GM21390 (cell line): Measurements from ENCODE around the gene ATG4D.
A peak's percentile ranks its signal among the peaks of the same experiment; 100 is the strongest.
"Not testable (repeated sequence)": the region's sequence is repeated elsewhere in the genome, so short reads cannot be mapped to it uniquely, and the experiment has no call there.

Experiments
- ATAC-seq: cut with Tn5 transposase; IDR thresholded peaks from one replicate; pipeline ENCODE4 v1.9.1; 2021; ENCODE audit not compliant: unreplicated experiment

The ATG4D gene

DNA sequence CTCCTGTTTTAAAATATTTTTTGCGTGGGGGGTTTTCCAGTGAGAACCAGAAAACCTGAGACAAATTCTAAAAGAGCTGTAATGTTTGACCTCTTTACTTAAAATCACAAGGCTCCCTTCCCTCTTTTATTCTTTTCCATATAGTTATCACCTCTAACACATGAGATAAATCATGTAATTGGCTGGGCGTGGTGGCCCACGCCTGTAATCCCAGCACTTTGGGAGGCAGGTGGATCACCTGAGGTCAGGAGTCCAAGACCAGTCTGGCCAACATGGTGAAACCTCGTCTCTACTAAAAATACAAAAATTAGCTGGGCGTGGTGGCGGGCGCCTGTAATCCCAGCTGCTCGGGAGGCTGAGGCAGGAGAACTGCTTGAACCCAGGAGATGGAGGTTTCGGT lies 7.3 kb downstream of the ATG4D start:
- ATAC-seq, result not testable (repeated sequence)

DNA sequence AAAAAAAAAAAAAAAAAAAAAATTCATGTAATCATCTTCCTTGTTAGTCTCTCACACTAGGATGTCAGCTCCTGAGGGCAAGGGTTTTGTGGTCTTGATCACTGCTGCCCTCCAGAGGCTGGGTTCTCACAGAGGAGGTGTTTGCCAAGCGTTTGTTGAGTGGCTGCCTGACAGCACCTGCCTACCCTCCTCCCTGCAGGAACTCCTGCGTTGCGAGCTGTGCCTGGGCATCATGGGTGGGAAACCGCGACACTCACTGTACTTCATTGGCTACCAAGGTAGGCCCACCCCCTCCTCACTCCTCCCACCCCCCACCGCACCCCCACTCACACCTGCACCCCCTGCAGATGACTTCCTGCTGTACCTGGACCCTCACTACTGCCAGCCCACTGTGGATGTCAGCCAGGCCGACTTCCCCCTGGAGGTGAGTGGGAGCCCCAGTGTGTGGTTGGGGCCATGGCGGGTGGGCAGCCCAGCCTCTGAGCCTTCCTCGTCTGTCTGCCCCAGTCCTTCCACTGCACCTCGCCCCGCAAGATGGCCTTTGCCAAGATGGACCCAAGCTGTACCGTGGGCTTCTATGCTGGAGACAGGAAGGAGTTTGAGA lies 8.1 kb downstream of the ATG4D start:
- ATAC-seq, result no peak

GRCh38 chr19:10552510-10553053 lies 8.9 kb downstream of the ATG4D start:
- ATAC-seq, result no peak

DNA sequence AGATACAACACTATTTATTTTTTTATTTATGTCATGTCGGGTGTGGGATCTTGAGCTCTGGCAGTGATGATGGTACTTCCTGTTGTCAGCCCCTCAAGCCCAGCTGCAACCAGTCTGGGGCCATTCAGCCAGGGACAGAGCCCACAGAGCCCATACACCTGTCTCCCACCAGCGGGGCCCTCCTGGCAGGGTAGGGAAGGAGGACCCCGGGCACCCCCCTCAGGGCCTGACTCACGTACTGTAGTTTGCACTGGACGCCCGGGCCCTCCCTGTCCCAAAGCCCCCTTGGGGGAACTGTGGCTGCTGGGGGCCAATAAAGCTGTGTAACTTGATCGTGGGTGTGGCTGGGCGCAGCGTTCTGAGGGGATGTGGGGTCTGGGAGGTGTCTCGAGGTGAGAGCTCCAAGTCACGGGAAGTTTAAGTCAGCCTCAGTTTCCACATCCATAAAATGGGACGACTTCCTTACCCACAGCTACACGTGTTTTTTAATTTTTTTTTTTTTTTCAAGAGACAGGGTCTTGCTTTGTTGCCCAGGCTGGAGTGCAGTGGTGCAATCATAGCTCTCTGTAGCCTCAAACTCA lies 9.5 kb downstream of the ATG4D start:
- ATAC-seq, result no peak

- no peak for ATAC-seq
These were observed 10.3 kb downstream of the ATG4D start for GRCh38 chr19:10553943-10554381.

GRCh38 chr19:10554760-10555609 lies 11.3 kb downstream of the ATG4D start:
- ATAC-seq, result no peak

GRCh38 chr19:10555610-10555973 lies 11.9 kb downstream of the ATG4D start:
- no peak for ATAC-seq

GRCh38 chr19:10557603-10558197 lies 14.0 kb downstream of the ATG4D start:
- ATAC-seq, result no peak

- ATAC-seq, result no peak
These were observed 16.4 kb downstream of the ATG4D start for GRCh38 chr19:10560154-10560553.

DNA sequence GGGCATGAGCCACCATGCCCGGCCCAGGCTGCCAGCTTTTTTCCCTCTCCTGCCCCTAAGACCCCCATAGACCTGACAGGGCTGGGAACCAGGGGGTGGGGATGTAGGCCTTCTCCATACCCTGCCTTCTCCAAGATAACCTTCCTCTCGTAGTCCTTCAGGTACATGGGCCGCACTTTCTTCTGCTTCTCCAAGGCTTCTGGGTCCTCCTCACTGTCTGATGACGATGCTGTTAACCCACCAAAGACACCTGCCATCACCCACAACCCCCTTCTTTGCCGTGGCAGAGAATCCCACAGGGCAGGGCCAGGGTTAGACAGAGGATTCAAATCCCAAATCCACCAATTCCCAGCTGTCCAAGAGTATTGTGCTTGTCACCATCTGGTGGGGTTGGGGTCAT lies 18.9 kb downstream of the ATG4D start:
- no peak for ATAC-seq

GRCh38 chr19:10565028-10565566 lies 21.4 kb downstream of the ATG4D start:
- no peak for ATAC-seq

DNA sequence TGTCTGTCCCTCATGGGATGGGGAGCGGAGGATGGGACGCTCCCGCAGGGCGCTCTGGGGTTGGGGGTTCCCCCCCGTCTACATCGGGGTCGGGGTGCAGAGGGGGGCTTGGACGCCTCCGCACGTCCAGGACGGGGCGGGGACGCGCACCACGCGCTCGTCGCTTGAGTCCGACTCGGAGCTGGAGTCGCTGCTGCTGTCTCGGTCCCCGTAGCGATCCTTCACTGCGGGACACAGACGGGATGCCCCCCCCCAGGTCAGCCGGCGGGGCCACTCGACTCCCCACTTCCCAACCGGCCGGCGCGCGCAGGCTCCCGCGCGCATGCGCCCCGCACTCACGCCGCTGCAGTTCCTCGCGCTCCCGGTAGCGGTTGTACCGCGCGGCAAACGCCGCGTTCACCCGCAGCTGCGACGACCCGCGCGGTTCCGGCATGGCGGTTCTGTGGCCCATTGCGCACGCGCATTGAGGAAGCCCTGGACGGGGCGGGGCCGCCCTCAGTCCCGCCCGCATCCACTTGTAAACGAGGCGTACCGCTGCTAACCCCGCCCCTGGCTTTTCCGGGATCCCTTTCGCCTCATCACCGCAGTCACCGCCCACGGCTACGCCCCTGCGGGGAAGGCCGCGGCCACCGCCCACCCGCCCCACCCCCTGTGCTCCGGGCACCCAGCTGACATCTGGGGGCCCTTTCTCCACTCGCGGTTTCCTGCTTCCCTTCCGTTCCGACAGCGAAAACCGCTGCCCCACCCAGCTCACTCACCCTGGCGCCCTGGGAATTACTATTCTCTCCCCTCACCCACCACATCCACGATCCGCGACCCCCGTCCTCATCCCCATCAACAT lies 22.1 kb downstream of the ATG4D start, which contains the start of gene KRI1:
Gene KRI1, minus strand, starts transcription at position 444 of the 841 bp plus-strand sequence. Its CDS starts 11 bp downstream, at position 433.
- peak; percentile 40 for ATAC-seq

GRCh38 chr19:10566408-10566657 lies 22.6 kb downstream of the ATG4D start:
- no peak for ATAC-seq

- no peak for ATAC-seq
These were observed 23.1 kb downstream of the ATG4D start for GRCh38 chr19:10566658-10567410.

- no peak for ATAC-seq
These were observed 24.0 kb downstream of the ATG4D start for GRCh38 chr19:10567656-10568055.

DNA sequence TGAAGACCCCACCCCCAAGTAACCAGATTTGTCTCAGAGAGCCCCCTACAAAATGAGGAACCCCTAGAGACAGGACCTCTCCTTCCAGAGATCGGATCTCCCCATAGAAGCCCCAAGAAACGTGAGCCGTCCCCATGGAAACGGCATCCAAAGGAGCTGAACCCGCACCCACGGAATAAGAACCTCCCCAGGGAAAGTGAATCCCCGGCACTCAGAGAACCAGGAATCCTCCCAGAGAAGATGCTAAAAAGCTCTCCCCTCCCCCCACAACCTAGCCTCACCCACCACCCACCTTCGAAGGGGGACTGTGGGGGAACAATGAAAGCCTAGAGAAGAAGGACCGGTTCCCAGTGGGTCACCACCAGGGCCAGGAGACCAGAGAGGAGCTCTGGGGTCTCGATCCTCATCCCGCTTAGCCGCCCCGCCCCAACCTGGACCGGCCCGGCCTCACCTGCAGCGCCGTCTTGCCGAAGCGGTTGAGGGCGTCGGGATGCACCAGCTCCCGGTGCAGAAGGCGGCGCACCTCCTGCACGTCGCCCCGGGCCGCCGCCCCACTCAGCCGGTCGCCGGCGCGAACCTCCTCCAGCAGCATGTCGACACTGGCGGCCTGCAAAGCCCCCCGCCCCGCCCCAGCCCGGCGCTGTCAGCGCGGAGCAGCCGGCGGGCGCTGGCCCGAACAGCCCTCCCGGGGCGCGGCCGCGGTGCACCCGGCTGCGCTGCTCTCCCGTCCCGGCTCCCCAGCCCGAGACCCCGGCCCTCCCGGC lies 24.5 kb downstream of the ATG4D start:
- no peak for ATAC-seq

DNA sequence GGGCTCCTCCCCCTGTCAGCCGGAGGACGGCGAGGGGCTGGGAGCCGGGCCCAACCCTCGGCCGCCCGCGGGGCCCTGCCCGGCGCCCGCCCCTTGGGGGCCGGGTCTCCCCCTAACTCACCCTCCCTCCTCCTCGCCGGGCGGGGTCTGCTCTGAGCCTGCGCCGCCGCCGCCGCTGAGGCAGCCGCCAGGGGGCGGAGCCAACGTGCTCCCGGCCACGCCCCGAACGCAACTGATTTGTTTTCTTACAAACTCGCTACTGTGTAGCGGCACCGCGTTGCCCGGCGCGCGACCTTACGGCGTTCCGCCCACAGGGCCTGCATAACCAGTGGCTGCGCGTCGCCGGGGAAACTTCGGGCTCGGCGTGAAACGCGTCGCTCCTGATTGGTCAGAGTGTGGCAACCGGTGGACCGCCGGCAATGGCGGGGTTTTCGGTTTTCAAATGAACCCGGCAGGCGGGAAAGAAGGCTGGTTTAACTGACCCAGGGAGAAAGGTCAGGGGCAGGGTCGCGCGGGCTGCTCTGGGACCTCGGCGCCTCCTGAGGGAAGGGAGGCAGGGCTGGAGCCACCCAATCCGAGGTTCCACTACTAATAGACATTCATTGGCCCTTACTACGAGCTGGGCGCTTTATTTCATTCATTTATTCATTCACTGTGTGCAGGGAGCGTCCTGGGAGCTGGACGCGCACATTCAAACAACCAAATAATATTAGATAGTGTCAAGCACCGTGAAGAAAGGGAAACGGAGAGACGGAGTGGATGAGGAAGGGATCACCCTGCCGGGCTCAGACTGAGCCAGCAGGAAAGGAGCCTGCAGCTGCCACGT lies 25.3 kb downstream of the ATG4D start, which contains the start of gene CDKN2D:
Gene CDKN2D, minus strand, starts transcription at position 154 of the 826 bp plus-strand sequence. CDS start 326 bp downstream, outside the sequence.
- ATAC-seq, result peak; percentile 59

- not testable (repeated sequence) for ATAC-seq
These were observed 30.1 kb downstream of the ATG4D start for GRCh38 chr19:10573793-10574192.
